GM12878 (cell line): Measurements from ENCODE around the gene ATP1B1.

Source experiments
- CHD2 ChIP-seq: IDR thresholded peaks from 2 replicates; pipeline ENCODE4 v1.6.1; 2011; ENCODE audit warnings: low read depth, low read length, improper control_type of control experiment, borderline replicate concordance
- CTCF ChIP-seq, 3 experiments: IDR thresholded peaks in 2 of 3; conservative IDR thresholded peaks in 1 of 3; 2 replicates each; pipeline ENCODE4 v1.5.1; 2011; ENCODE audit warnings: low read depth in 3 of 3, low read length in 3 of 3, mild to moderate bottlenecking in 3 of 3, control low read depth in 2 of 3, moderate library complexity in 2 of 3, inconsistent platforms in 1 of 3, mixed read lengths in 1 of 3; ENCODE audit not compliant: control insufficient read depth in 2 of 3, insufficient read depth in 1 of 3; ENCODE audit errors: extremely low read depth in 1 of 3
- EED ChIP-seq: sonication (generic); IDR thresholded peaks from 2 replicates; pipeline ENCODE4 v1.6.1; 2016; ENCODE audit warnings: antibody characterized with exemption, low read depth
- EZH2 ChIP-seq: IDR thresholded peaks from 2 replicates; pipeline ENCODE4 v1.6.1; 2012; ENCODE audit warnings: low read depth, mild to moderate bottlenecking, control low read depth, inconsistent platforms, low read length, borderline replicate concordance; ENCODE audit not compliant: control insufficient read depth
- FOS ChIP-seq: IDR thresholded peaks from 3 replicates; pipeline ENCODE4 v1.6.1; 2011; ENCODE audit warnings: borderline replicate concordance; ENCODE audit not compliant: insufficient read length; ENCODE audit errors: extremely low read depth
- POLR2A ChIP-seq: IDR thresholded peaks from 2 replicates; pipeline ENCODE4 v1.6.1; 2011; ENCODE audit warnings: low read depth, mild to moderate bottlenecking, low read length
- POLR2AphosphoS5 ChIP-seq: IDR thresholded peaks from 2 replicates; pipeline ENCODE4 v1.6.1; 2011; ENCODE audit warnings: mild to moderate bottlenecking, low read length, inconsistent platforms
- SUZ12 ChIP-seq: fragments of 200-600 bp; sonication (generic); IDR thresholded peaks from one replicate; pipeline ENCODE4 v1.6.1; 2018; ENCODE audit warnings: antibody characterized with exemption, mild to moderate bottlenecking; ENCODE audit not compliant: unreplicated experiment
- YY1 ChIP-seq: IDR thresholded peaks from 2 replicates; pipeline ENCODE4 v1.6.1; 2011; ENCODE audit warnings: low read depth, mild to moderate bottlenecking, low read length

DNA sequence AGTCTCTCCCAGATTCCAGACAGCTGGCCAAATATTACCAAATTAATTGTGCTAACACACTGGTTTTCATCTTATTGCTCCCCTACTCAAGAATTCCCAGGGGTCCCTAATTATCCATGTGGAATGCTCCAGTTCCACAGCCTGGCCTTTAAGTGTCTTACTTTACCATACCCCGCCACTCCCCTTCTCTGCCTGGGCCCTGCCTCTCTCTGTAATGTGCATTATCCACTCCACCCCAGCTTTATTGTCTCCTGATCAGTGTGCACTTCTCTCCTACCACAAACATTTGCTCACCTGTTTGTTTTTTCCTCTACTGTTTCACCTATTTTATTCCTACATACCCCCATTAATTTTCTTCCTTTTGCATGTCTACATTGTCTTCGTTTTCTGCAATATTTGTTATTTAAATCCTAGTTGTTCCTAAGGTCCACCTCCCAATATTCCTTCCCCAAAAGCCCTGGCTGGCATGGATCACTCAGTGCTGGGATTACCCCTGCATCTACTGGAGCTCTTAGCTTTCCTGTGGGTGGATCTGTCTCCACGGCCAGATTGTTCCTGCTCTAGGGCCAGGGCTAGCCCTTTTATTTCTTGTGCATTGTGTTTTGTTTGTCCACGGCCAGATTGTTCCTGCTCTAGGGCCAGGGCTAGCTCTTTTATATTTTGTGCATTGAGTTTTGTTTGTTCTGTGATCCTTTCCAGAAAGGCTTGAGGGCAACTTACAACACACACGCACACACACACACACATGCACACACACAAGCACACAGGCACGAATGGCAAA, 33.4 kb upstream of the ATP1B1 start:
- TF ChIP-seq FOS (no peak), CTCF (IDR thresholded peaks at IDR 0.05 in 2 of 3, conservative IDR thresholded peaks at IDR 0.05 in 1 of 3; ENCODE audit: control insufficient read depth in 2 of 3, extremely low read depth in 1 of 3, insufficient read depth in 1 of 3, low read depth in 3 of 3, low read length in 3 of 3) (no peak), SUZ12 (no peak), CHD2 (no peak), POLR2AphosphoS5 (no peak), YY1 (no peak), EZH2 (no peak), EED (no peak), POLR2A (no peak)
